ENCODE data around the gene SBF1.

DNA sequence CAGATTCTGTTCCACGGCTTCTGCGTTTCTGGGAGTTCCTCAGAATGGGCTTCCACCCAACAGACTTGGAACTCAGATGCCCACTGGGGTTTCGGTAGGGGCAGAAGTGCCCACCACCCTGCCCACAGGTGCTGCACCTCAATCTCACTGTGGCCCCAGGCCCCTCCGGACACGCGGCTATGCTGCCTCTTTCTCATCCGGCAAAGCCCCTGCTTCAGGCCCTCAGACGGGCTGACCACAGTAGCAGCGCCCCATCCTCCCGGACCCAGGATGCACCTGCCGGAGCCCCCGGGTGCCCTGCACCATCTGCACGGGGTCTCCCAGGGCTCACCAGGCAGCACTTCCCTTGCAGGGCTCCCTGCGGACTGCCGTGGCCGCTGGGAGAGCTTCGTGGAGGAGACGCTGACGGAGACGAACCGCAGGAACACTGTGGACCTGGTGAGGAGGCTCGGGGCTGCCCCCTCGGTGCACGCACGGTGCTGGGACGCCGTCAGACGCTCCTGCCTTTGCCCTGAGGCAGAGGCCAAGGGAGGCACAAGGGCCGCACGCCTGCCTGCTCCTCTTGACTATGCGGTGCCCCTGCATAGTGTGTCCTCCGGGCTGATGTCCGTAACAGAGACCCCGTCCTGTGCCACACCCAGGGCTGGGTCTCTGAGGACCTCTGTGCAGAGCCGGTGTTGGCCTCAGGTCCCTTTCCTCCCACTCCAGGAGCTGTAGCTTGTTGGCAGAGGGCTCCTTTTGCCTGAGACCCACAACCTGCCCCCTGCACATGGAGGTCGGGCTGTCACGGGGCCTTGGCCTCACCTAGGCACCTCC is 38.6 kb downstream of the SBF1 start:
- TF ChIP-seq, protein P1, sequence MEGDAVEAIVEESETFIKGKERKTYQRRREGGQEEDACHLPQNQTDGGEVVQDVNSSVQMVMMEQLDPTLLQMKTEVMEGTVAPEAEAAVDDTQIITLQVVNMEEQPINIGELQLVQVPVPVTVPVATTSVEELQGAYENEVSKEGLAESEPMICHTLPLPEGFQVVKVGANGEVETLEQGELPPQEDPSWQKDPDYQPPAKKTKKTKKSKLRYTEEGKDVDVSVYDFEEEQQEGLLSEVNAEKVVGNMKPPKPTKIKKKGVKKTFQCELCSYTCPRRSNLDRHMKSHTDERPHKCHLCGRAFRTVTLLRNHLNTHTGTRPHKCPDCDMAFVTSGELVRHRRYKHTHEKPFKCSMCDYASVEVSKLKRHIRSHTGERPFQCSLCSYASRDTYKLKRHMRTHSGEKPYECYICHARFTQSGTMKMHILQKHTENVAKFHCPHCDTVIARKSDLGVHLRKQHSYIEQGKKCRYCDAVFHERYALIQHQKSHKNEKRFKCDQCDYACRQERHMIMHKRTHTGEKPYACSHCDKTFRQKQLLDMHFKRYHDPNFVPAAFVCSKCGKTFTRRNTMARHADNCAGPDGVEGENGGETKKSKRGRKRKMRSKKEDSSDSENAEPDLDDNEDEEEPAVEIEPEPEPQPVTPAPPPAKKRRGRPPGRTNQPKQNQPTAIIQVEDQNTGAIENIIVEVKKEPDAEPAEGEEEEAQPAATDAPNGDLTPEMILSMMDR (IDR thresholded peaks at IDR 0.05), result no peak
- no peak for TF ChIP-seq POLR2AphosphoS5 (IDR thresholded peaks at IDR 0.05)
